Right hindlimb (tissue), 1 donor: ENCODE measurements around the gene PER1.
"Not testable (repeated sequence)": the region's sequence is repeated elsewhere in the genome, so short reads cannot be mapped to it uniquely, and the experiment has no call there.

Source experiments
- DNase-seq: peaks from one replicate; pipeline ENCODE4 v3.0.0-alpha.2; 2018

Gene PER1

DNA sequence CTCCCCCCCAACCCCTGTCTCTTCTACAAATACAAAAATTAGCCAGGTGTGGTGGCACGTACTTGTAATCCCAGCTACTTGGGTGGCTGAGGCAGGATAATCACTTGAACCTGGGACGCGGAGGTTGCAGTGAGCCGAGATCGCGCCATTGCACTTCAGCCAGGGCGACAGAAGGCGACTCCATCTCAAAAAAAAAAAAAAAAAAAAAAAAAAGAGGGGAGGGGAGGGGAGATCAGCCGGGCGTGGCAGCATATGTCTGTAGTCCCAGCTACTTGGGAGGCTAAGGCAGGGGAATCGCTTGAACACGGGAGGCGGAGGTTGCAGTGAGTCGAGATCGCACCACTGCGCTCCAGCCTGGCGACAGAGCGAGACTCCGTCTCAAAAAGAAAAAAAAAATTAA lies 18.0 kb upstream of the PER1 start:
- DNase-seq = not testable (repeated sequence)

DNA sequence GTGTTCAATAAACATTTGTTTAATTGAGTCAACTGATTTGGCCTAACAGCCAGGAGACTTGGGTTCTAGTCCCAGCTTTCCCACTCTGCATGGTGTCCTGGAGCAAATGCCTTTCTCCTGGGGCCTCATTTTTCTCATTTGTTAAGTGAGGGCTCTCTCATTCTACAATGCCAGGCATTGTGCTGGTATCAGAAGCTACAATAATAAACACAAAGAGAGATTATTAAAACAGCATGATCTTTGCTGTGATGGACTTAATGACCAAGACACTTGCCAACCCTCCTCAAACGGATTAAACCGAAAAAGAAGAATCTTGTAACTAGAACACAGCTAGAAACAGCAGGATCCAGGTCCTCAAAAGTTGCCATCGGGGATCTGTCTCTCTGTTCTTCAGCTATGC lies 15.3 kb upstream of the PER1 start:
- no peak for DNase-seq

DNA sequence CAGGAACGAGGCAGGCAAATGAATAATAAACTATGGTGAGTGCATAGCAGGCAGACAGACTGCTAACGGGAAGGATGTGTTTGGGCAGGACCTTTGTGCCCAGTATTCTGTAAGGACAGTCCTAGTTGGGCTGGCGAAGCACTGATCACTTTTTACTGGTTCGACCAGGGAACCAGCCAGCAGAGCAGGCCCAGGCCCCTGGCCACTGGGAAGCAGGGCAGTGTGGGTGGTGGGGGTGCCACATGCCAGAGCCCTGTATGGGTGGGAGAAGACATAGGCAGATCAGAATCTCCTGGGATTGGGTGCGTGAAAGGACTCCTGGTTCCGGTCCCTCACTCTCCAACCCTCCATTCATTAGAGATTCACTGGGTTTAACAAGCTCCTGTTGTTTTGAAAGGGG lies 14.5 kb upstream of the PER1 start:
- DNase-seq = no peak

DNA sequence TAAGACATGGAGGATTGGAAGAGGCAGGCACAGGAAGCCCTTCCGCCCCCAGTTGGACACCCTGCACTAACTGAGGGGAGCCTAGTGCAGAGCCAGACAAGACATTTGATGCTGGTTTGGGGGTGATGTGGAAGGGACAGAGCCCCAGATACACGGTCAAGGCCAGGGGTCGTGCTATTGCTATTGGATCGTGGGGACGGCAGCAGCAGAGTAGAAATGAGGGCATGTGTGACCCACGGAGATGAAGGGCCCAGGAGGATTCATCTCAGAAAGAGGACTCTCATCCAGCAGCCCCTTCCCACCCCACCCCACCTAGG lies 12.6 kb upstream of the PER1 start:
- DNase-seq = no peak

DNA sequence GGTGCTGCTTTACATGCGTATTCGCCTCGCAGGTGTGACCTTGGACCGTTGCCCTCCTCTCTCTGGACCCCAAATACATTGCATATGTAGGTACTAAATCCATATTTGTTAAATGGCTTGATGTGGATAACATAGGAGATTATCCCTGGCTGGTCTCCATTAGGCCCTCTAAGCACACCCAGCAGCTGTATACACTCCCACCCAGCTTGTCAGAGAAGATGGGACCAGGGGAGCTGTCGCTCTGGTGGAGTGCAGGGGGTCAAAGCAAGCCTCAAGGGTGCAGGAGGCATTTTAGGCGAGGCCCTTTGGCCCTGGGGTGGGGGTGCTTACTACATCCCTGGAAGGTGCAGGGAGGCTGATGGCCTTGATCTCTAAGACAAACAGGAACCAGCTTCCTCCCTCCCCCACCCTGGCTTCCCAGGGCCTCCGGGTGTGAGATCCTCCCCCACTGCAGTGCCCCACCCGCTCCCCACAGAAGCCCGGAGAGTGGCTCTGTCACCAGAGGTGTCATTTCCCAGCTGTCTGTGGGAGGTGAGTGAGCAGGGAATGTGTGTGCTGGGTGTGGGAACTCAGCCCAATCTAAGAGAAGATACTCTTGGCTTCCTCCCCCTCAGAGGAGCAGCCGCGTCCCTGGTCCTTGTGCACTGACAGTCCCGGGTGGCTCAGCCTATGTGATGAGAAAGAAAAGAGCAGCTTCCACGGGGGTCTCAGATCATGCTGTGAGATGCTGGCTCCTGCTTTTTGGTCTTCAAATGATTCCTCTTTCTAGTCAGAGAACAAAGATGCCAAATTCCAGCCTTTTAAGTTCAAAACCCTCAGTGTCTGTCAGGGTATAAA lies 12.0 kb upstream of the PER1 start:
- DNase-seq = peak; percentile 65

DNA sequence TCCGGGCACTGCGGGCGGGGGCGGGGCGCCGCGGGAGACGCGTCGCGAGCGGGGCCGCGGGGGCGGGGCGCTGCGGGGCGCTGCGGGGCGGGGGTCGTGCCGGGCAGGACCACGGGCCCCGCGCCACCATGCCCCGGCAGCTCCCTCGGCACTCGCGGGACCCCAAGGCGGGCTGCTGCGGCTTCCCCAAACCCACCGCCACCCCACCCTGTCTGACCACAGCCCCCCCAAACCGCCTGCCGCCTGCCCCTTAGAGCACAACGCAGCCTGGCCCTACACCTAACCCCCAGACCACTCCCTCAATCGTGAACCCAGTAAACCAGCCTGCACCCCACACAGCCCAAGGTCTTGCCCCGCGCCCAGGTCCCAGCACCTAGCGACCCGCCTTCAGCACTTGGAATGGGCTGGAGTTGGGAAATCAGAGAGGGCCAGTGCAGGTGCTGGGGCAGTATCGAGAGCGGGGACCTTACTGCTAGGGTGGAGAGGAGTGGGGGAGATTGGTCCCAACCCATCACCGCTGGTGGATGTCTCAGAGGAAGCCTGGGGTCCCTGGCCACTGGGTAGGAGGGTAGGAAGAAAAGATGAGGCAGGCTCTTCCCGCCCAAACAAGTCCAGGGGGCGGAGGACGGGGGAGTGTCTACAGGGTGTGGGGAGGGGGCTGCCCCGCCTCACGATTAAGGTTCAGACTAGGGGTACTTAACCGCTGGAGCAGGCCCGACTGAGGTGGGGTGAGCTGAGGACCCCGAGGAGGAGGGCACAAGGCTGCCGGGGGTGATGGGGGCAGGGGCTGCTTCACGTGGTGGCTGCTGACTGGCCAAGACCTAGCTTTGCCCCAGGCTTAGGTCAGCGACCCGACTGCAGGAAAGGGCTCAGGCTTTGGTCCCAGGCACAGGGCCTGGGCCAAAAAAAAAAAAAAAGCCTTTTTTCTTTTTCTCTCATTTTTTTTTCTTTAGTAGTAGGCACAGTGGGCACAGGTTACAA lies 11.1 kb upstream of the PER1 start:
- DNase-seq = peak; percentile 62

DNA sequence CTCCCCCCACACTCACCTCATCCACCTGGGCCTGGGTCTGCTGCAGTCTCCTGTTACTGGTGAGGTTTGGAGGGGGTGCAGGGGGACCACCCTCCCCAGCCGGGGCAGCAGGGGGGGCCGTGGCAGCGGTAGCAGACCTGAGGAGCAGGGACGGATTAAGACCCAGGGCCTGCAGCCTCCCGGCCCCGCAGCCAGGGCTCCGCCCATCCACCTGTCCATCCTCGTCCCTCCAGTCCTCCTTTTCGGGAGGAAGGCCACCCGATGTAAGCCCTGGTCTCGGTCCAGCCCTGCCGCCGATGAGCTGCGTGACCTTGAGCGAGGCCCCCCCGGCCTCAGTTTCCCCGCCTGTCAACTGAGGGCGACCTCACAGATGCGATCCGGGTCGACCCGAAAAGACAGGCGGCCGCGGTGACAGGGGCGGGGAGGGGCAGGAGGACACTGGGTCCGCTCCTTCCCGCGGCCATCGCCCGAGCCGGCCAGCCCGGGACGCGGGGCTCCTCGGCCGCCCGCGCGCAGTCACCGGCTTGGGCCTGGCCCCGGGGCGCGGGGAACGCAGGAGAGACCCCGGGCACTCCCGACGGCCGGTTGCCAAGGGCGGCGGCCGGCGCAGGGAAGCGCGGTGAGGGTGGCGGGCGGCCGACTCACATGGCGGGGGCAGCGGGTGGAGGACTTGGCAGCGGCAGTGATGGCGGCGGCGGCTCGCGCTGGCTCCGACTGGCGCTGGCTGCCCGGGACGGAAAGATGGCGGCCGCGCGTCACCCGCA lies 10.2 kb upstream of the PER1 start, which contains the start of gene VAMP2:
VAMP2 (minus strand) TSS at position 716 of the 764 bp plus-strand sequence; CDS start at position 647, 69 bp downstream.
- peak; percentile 88 for DNase-seq

DNA sequence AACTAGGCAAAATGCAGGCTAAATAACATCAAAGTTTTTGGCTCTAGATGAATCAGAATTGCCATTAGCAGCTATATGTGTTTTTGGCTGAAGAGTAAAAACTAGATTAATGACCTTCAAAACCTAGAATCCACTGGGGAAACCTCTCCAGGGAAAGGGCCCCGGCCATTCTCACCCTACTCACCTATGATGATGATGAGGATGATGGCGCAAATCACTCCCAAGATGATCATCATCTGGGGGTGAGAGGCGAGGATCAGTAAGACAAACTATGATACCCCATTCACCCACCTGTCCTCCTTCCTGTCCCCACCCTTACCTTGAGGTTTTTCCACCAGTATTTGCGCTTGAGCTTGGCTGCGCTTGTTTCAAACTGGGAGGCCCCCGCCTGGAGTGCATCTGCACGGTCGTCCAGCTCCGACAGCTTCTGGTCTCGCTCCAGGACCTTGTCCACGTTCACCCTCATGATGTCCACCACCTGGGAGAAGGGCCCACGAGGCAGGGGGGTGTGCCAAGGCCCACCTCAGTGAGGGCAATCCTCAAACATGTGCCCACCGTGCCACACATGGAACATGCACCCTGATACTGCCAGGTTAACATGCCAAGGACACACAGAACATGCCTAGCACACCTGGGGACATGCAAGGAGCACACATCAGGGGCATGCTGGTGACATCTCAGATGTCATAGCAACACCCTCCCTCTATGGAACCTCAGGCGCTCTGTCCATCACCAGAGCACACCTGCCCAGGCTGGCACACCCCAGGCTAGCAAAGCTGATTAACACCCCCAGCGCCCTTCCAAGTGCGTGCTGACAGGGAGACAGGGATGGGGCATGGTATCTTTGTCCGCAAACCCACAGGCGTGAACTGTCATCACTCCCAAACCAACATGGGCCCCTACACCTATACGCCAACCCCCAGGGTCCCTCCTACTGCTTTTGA lies 9.4 kb upstream of the PER1 start:
- DNase-seq = peak; percentile 34

DNA sequence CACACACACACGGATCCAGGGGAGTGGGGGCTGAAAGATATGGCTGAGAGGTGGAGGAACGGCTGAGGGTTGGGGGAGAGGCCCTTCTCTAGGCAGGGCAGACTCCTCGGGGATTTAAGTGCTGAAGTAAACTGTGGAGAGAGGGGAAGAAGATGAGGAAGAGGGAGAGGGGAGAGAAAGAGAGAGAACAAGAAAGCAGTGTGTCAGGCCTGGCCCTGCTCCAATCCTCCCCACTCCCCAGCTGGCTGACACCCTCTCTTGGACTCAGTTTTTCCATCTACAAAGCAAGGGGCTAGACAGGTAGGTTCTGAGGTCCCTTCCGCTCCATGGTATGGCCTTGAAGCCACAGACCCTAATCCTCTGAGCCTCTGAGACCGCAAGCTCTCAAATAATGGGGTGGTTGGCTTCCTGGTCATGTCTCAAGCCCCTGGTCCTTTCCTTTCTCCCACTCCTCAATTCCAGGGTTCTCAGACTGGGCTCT lies 8.6 kb upstream of the PER1 start:
- no peak for DNase-seq

DNA sequence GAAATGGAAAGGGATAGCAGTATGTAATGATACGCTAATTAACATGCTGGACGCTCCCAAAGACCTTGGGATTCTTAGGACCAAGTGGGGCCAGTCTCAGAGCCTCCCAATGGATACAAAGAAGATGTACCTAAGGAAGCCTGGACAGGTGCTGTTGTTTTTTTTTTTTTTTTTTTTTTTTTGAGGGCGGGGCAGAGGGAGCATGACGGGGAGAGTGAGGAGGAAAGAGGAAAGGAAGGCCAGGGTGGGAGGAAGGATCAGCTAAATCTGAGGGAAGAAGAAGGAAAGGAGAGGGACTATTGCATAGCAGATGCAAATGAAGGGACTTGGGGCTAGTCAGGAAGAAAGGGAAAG lies 8.0 kb upstream of the PER1 start:
- no peak for DNase-seq

DNA sequence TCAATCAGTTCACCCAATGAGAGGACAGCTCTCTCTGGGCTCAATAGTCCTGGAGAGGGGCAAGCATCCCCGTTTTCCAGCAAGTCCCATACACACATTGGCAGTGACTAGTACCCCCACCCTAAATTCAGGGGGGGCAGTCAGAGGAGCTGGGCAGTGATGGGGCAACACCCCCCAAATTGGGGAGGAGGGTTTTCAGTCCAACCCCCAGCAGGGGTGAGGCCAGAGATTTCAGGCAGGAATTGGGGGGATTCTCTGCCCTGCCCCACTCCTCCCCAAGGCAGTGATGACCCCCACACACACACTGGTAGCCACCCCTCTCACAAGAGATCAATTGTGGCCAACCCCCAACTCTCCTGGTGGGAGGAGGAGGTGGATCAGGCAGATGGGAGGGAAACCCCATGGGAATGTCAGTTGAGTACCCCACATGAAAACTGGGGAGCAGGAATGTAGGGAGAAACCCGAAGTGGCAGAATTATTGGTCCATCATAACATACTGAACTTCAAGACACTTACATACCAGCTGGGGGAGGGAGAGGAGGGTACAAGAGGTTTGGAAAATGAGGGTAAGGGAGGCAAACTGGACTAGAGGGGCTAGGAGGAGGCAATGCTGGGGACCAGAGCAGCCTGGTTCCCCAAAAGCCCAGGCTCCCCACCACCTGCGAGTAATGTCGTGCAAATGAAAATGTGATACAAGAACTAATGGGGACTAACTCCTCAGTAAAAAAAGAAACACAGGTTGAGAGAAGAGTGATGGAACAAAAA lies 7.4 kb upstream of the PER1 start:
- DNase-seq = no peak

DNA sequence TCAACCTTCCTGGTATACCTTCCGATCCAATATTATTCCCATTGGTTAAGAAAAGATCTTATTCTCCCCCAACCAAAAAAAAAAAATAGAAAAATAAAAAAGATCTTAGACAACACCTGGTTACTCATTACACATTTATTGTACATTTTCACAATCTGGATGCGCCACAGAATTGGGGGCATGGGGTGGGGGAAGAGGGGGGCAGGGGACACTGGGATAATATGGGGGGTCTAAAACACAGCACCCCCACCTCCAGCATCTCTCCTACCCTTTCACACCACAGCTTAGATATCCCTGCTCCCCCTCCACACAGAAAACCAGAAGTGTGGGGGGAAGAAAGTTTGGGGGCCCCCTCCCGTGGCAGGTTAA lies 6.8 kb upstream of the PER1 start:
- DNase-seq = no peak

DNA sequence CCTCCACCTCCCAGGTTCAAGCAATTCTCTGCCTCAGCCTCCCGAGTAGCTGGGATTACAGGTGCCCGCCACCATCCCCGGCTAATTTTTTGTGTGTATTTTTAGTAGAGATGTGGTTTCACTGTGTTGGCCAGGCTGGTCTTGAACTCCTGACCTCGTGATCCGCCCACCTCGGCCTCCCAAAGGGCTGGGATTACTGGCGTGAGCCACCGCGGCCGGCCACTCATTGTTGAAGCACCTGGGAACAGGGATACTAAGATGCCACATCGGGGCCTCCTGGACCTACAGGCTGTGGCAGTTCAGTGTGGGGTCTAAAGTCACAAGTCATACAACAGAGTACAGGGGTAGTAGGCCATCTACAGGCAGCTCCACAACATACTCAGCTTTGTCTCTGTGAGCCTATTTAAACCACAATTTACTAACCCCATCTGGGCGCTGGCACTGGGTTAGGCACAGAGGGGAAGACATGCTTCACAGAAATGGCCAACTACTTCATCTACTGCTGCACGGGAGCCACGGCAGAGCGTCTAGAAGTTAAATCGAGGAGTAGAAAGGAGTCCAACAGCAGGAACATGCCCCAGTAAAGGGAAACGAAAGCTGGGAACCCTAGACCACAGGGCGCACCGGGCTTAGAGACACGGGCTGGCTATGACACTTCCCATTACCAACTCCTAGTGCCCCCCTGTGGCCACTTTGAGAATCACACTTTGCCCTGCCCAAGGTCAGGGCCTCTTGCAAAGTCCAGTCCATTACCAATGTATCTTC lies 6.2 kb upstream of the PER1 start:
- DNase-seq = peak; percentile 92

DNA sequence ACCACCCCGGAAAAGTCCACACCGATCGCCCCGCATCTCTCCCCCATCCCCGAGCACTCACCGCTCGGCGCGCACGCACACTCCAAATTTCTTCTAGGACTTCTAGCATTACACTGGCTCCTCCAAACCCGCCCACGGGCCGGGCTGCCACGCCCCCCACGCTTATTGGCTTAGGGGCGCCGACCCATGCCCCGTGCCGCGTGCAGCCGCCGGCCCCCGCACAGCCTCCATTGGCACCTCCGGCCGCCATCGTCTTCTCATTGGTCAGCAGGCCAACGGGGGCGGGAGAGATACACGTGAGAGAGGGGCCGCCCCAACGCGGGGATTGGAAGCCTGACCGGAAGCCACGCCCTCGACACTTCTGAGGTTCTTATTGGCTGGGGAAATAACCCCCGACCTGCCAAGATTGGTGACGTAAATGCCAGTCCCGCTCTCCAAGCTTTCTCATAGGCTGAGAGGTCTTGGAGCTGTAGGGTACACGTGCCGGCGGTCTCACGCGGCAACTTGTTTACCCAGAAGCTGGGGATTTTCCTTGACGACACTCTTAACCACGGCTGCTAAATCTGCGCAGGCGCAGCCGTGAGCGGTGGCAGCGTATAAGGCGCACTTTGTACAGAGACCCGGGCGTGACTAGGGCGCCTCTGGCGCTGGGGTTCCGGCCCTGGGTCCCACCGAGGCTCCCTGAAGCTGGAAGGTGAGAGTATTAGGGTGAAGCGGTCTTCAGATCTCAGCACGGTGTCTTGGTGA lies 4.2 kb upstream of the PER1 start:
- peak; percentile 100 for DNase-seq

DNA sequence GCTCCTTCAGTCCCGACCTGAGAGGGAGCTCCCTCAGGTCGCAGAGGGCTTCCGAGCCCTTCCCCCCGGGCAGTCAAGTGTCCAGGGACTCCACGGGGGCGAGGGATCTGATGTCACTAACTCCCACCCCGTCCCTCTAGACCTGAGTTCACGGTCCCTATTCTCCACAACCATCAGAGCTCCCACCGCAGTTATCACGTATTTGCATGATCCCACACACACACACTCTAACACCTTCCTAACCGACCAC lies 3.7 kb upstream of the PER1 start:
- DNase-seq = no peak

DNA sequence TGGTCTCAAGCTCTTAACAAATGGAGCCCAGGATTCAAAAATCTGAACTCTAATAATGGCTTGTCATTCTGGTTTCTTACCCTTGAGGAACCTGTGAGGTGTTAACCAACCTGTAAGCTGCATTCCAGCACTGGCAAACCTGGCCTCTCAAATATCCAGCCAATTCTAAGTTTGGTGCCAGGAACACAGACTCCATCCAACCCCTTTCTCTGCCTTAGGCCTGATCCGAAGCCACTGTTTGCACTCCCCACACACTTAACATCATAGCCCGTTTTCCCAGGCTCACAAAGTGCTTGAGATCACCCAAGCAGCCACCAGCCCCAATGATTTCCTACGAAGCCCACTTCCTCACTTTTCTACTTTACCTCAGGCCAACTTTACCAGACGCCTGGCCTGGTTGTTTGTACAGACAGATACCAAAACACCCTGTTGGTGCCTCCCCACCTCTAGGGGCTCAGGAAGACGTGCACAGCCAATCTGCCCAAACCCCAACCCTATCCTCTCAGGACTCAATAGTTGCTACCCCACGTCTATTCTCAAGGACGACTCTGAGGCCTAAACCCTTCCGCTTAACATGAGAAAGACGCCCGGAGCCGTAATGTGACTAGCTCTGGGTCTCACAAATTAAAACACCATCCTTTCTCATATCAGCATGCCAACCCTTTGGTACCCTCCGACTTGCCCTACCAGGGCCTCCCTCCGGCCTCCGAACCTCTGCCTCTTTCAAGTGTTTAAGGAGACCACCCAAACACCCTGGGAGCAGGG lies 3.2 kb upstream of the PER1 start:
- peak; percentile 43 for DNase-seq

DNA sequence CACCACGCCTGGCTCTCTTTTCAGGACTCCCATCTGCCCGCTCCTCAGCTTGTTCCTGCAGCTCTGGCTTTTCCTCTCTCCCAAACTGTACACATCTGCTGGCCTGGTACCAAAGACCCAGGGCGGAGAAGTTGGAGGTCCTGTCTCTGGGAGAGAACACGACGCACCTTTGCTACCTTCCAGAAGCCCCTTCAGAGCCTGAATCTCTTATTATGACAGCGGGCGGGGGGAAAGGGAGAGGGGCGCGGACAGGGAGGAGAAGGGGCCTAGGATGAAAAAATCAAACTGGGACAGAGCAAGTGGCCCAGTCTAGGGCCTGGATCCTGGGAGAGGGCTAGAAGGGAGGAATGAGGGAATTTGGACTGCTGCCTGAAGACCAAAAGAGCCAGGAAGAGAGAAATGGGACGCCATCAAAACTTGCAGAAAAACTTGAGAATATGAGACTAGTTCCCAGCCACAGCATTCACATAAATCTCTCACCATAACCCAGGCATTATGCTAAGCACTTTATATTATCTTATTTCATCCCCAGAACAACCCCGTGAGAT lies 2.5 kb upstream of the PER1 start:
- no peak for DNase-seq

DNA sequence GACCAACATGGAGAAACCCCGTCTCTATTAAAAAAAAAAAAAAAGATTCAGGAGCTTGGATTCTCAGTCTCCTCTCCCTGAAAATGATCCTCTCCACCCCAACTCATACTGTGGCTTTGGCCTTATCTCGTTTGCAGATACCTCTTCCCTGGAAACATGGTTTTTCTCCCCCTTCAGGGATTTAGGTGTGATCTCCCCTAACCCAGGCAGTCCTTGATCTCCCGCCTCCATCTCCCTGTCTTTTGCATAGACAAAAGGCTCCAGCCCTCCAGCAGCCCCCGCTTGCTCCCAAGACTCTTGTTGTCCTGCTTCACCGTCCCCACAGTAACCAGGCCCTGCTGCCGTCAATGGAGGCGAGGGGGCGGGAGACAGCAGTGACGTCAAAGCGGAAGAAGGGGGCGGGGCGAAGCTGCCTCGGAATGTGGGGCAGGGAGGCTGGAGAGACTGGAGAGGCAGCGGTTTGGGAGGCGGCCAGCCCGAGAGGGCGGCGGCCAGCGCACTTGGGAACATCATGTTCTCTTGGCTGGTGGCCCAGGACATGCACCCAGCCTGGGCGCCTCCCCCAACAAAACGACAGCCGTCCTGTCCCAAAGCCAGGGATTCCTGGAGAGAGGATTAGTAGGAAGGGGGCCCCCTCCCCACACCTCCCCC lies 1.9 kb upstream of the PER1 start:
- peak; percentile 100 for DNase-seq
